Stomach (tissue), 4 donors: ENCODE measurements around the gene PURB.
"Not testable (repeated sequence)": the region's sequence is repeated elsewhere in the genome, so short reads cannot be mapped to it uniquely, and the experiment has no call there.

Source experiments
- CTCF ChIP-seq, 7 experiments: fragments of 450-650 bp in 4 of 7; fragments of 200-600 bp in 3 of 7; sonication (generic) in 3 of 7; IDR thresholded peaks; one replicate each; pipeline ENCODE4 v1.5.1; 2016 to 2019; ENCODE audit warnings: antibody characterized with exemption in 7 of 7, control low read depth in 2 of 7, mild to moderate bottlenecking in 1 of 7
- EP300 ChIP-seq: sonication (generic); formaldehyde crosslinking; IDR thresholded peaks from one replicate; pipeline ENCODE4 v1.6.1; 2017; ENCODE audit warnings: antibody characterized with exemption
- POLR2A ChIP-seq, 4 donors: fragments of 450-650 bp; IDR thresholded peaks; one replicate each; pipeline ENCODE4 v1.6.1; 2016; ENCODE audit warnings: antibody characterized with exemption in 4 of 4, control low read depth in 2 of 4, mild to moderate bottlenecking in 1 of 4, moderate library complexity in 1 of 4

GRCh38 chr7:44842675-44843074 is 42.7 kb downstream of the PURB start:
- TF ChIP-seq CTCF (IDR thresholded peaks at IDR 0.05); POLR2A (IDR thresholded peaks at IDR 0.05); EP300: not testable (repeated sequence)
